Embryonic facial prominence (tissue), 1 donor: ENCODE results near the gene HOXB7.

Source experiments
- DNase-seq: peaks from one replicate; pipeline ENCODE4 v3.0.0-alpha.2; 2016; ENCODE audit errors: extremely low spot score

Gene HOXB7

DNA sequence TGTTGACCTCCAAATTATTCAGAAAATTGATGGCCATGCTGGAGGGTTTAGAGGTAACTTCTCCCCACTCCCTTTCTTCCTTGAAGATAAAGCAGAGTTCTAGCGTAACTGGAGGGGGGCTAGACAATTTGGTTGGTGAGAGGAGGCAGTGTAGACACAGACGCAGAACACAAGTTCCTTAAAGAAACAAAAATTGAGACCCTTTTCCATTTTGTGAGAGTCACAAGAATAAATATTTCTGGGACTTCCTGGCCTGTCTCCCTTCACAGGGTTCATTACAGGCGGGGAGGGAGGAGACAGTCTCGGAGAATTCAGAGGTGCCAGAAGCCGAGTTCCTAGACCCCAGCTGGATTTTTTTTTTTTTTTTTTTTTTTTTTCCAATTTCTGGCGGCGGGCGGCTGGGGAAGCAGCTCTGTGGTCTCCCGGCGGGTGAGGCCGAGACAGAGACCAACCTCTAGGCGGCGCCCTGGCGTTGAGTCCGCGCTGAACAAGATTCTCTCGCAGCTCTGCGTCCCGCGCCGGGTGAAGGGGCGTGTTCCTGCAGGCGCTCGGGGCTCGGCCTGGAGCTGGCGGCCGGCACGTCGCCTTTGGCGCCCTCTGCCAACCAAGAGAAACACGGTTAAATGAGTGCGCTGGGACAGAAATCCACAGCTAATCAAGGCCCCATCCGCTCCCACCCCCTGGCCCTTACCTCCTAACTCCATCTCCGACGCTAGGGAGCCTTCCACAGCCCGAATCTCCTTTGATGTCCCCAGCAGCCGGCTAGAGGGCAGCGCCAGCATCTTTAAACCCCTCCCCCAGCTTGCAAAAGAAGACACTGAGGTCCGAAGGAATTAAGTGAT lies 25.6 kb upstream of the HOXB7 start:
- no peak for DNase-seq

DNA sequence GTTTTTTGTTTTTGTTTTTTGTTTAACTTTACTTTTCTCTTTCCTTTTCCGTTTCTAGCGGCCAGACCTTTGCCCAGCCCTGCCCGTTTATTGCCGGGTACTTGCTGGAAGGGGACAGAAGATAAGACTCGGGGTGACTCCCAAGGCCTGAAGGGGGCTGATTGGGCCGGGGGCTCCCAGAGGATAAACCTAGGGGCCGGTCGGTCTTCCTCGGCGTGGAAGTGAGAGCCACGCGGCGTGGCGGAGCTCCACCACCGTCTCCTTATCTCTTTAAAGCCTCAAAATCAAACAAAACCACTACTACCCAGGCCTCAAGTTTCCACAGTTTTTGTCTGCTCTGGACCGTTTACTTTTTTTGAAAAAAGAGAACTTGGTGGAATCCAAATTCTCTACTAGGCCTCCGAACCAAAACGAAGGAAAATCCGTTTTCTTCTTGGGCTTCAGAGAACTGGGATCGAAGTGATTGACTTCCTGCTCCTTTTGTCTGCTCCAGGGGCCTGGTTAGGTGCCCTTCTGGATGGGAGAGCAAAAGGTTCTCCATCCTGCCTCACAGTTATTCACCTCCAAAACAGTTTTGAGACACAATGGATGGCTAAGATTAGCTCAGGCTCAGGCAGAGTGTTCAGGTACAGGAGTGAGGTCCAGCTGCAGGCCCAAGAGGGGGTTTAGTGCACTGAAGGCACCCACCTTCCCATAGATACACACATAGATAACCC lies 23.8 kb upstream of the HOXB7 start:
- DNase-seq, result no peak

- no peak for DNase-seq
Measured at GRCh38 chr17:48633266-48633677, 22.5 kb upstream of the HOXB7 start.

- DNase-seq, result no peak
Measured at GRCh38 chr17:48632579-48633265, 21.9 kb upstream of the HOXB7 start.

DNA sequence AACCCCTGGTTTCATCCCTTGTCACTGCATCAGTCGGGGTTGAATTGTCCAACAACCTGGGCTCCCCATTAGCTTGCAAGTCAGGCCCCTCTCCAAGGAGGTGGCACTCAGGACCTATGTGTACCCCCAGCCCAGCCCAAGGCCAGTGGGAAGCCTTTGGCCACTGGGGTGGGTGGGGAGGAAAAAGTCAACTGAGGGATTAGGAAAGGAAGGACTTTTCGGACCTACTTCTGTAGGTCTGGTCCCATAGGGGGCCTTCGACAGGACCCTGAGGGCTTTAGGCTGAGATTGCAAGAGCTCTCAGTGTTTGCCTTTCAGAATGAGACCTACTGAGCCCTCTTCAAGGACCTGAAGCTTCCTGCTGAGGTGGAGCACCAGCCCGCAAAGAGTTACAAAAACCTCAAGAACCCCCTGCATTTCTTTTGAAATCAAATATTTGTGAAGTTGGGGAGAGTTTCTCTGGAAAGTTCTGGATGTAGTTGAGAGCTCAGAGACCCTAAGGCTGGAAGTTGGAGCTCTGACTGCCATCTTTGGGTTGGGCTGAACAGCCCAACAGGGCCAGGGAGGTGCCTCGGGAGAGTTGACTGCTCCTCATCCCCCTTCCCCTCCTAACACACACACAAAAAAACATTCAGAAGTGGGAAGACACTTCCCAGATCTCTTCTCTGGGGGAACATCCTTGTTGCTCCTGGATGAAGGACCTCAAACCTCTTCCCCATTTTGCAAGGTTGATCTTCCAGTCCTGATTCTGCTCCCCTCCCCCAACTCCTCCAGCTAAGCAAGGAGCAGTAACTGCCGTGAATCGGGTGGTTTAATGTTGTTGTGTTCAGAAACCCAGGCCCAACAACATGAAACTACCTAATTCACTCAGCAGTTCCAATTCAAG lies 21.1 kb upstream of the HOXB7 start:
- DNase-seq, result no peak

DNA sequence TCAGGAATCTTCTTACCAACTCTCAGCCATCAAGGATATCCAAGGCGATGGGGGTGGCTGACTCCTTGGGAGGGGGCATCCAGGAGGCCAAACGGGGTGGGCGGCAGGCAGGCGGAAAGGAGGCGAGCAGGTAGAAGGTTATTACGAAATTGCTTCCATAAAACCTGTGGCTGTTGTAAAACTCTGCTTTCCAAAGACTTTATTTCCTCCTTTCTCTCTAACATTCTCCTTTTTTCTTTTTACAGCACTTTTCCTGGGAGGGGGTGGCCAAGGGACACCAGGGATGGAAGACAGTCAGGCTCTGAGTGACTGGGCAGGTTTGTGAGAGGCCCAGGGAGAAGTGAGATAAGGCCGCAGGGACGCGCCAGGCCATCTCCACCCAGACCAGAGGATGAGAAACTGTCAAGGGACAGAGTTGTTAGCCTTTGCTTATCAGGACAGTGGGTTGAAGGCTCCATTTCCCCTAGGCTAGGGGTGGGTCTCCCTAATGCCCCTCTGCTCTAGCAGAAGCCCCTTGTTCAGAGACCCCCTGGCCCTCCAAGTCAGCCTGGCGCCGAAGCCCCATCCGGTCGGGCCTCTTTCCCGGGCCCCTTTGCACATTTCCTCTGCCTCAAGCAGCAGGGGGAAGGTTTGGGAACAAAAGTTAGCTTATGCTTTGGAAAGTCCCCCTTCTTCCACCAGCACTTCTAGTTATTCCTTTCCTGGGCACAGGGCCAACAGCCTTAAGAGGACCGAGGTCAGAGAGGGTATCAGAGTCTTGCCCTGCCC lies 20.3 kb upstream of the HOXB7 start:
- DNase-seq, result no peak

DNA sequence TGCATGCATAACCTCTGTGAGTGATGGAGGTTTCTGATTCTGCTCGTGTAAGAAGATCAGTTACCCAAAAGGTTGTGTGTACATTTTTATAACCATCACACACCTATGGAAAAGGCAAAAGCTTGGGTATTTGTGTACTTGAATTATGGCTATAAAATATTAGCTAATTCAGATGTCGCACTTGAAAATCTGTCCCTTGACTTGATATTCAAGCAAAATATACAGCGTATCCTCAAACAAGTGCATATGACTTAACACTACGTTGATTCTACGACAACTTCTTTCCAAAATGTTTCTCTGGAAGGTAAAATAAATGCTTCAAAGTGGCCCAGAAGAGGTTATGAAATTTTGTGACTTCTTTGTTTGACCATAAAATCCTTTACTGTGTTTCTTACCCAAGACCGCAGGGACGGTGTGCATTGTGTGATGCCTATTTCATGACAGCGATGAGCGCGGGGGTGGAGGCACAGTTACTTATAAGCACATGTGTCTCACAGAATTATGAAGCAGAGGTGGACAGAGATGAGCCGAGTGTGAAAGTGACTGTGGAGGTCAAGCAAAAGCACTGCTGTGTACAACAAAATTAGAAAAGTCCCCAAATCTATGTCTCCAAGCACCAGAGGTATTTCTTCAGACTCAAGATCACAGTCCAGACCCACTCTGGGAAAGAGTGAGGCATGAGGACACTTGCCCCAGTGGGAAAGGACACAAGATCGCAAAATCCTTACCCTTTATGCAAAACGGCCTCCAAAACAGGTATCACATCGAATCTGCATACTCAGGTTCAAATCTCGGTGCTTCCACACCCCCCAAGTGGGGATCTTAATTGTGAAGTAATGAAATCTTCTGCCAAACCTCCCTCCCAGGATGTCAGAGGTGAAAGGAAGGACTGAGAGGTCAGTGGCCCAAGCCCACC lies 19.4 kb upstream of the HOXB7 start:
- DNase-seq, result no peak

DNA sequence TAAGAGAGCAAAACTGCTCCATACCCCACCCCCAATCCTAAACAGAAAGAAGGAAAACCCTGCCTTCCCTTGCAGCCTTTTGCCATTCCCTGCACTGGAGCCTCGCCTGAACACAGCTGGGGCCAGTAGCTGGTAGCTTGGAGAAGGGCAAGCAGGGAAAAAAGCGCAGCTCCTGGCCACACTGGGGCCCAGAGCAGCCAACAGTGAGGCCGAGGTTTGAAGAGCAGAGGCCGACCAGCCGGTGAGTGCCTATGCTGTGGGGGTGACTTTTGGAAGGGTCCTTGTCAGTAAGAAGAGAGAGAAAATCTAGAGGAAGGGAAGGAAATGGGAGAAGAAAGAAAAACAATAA lies 18.6 kb upstream of the HOXB7 start:
- DNase-seq, result no peak

- no peak for DNase-seq
Measured at GRCh38 chr17:48628649-48629410, 18.0 kb upstream of the HOXB7 start.

DNA sequence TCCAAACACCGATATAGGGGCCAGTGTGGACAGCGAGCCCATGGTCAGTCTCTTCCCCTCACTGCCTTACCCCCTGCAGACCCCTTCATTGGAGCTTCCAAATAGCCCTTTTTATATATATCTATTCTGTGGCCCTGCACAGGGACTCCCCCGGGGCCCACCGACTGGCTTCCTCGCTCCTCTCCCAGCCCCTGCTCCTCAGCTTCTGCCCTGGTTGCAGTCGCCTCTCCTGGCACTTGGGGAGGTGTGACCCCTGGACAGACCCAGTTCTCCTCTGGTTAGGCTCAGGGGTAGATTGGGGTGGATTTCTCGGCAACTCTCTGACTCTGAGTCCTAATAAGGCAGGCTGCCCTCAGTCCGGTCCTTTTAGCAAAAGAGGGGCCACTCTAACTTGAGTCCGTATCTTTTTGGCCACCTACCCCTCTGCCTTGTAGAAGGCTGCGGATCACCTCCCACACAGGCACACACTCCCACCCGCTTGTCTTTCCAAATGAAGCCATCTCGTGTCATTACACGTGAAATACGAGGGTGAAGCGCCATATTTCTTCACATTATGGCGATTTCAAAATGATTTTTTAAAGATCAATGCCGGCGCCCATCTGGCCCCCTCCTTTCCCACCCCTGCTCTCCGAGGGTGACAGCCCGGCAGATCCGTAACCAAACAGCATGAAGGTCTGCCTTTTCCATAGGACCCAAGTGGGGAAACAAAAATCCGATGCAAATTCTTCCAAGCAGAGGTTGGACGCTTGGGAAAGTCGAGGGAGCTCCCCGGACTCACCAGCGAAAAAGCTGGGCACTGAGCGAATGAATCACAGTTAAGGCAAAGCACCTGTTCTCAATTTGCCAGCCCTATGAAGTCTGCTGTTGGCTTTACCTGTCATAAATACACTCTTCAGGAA lies 17.1 kb upstream of the HOXB7 start:
- DNase-seq, result no peak

GRCh38 chr17:48627118-48627597 lies 16.3 kb upstream of the HOXB7 start:
- DNase-seq, result no peak

GRCh38 chr17:48626245-48627117 lies 15.7 kb upstream of the HOXB7 start, which contains the start of gene HOXB9:
HOXB9 (minus strand) TSS chr17:48626358; CDS start chr17:48626269, 89 bp downstream.
- no peak for DNase-seq

- DNase-seq, result no peak
Measured at GRCh38 chr17:48625495-48626244, 14.9 kb upstream of the HOXB7 start.

GRCh38 chr17:48624544-48625494 lies 14.0 kb upstream of the HOXB7 start:
- no peak for DNase-seq

DNA sequence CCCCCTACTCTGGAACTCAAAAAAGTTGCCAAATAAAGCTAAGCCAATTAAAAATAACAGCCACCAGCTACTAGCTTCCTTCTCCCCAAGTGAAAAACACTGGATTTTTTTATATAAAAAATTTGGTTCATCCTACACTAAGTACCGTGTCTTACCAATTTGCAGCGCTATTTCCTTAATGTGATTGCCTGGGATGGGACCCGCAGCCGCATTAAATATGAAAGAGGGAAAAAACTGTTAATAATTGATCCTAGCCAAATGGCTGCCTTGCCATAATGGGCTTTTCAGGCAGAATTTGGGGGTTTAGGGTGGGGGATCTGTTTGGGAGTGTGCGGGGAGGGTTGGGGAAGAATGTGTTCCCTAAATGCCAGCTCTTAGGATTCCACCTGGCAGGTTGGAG lies 13.3 kb upstream of the HOXB7 start:
- no peak for DNase-seq
